TTC549 (cell line): ENCODE measurements around the gene COPS6.

ENCODE experiments used
- FAIRE-seq: peaks from 2 replicates; lab custom pipeline; 2012; peaks lifted over from hg19 to GRCh38; lab: Jason Lieb, UNC

Gene COPS6

GRCh38 chr7:100088621-100089457 is at the start of gene COPS6:
COPS6 (plus strand) TSS chr7:100088969; CDS start chr7:100088991, 22 bp downstream.
- no peak for FAIRE-seq

- FAIRE-seq: no peak
These were observed 48.2 kb upstream of the COPS6 start for GRCh38 chr7:100040575-100040974.

- no peak for FAIRE-seq
These were observed 44.1 kb upstream of the COPS6 start for GRCh38 chr7:100044718-100045117.

- FAIRE-seq: no peak
These were observed 40.1 kb upstream of the COPS6 start for GRCh38 chr7:100048680-100049079.

- no peak for FAIRE-seq
These were observed 39.1 kb upstream of the COPS6 start, which contains the start of gene ZSCAN21 for GRCh38 chr7:100049441-100050291. ZSCAN21 (plus strand) TSS chr7:100049774; CDS start chr7:100057007, 7,233 bp downstream.

GRCh38 chr7:100051611-100052010 is 37.2 kb upstream of the COPS6 start:
- no peak for FAIRE-seq

- FAIRE-seq: no peak
These were observed 35.6 kb upstream of the COPS6 start for GRCh38 chr7:100053215-100053614.

GRCh38 chr7:100057006-100057405 is 31.8 kb upstream of the COPS6 start:
- FAIRE-seq: no peak

- no peak for FAIRE-seq
These were observed 29.5 kb upstream of the COPS6 start for GRCh38 chr7:100059251-100059739.

GRCh38 chr7:100061518-100062193 is 27.1 kb upstream of the COPS6 start:
- FAIRE-seq: no peak

GRCh38 chr7:100063376-100063775 is 25.4 kb upstream of the COPS6 start:
- no peak for FAIRE-seq

GRCh38 chr7:100064162-100064561 is 24.6 kb upstream of the COPS6 start:
- no peak for FAIRE-seq

- no peak for FAIRE-seq
These were observed 23.1 kb upstream of the COPS6 start for GRCh38 chr7:100065452-100066186.

GRCh38 chr7:100066953-100067352 is 21.8 kb upstream of the COPS6 start:
- no peak for FAIRE-seq

GRCh38 chr7:100069991-100070390 is 18.8 kb upstream of the COPS6 start:
- no peak for FAIRE-seq

GRCh38 chr7:100071018-100071723 is 17.6 kb upstream of the COPS6 start:
- FAIRE-seq: no peak

- no peak for FAIRE-seq
These were observed 16.3 kb upstream of the COPS6 start for GRCh38 chr7:100072462-100072861.

- no peak for FAIRE-seq
These were observed 13.9 kb upstream of the COPS6 start for GRCh38 chr7:100074841-100075240.

- no peak for FAIRE-seq
These were observed 13.4 kb upstream of the COPS6 start for GRCh38 chr7:100075418-100075817.

GRCh38 chr7:100077205-100077604 is 11.6 kb upstream of the COPS6 start:
- no peak for FAIRE-seq

- no peak for FAIRE-seq
These were observed 9.7 kb upstream of the COPS6 start for GRCh38 chr7:100079024-100079560.
